Duodenal mucosa (tissue), 2 donors: ENCODE measurements around the gene SLX4.
"Not testable (repeated sequence)": the region's sequence is repeated elsewhere in the genome, so short reads cannot be mapped to it uniquely, and the experiment has no call there.

ENCODE experiments used
- H3K27ac ChIP-seq: one replicate; pipeline ENCODE4 v1.7.0; 2013; ENCODE audit warnings: low read depth, low read length
- H3K27me3 ChIP-seq, 2 donors: one replicate each; pipeline ENCODE4 v1.7.0; 2013; ENCODE audit warnings: low read length in 2 of 2, control low read depth in 1 of 2; ENCODE audit not compliant: insufficient read depth in 2 of 2, control insufficient read depth in 1 of 2
- H3K36me3 ChIP-seq, 2 donors: one replicate each; pipeline ENCODE4 v1.7.0; 2013; ENCODE audit warnings: low read length in 2 of 2, control low read depth in 1 of 2; ENCODE audit not compliant: insufficient read depth in 2 of 2, control insufficient read depth in 1 of 2
- H3K4me1 ChIP-seq, 2 donors: one replicate each; pipeline ENCODE4 v1.7.0; 2013; ENCODE audit warnings: low read length in 2 of 2, control low read depth in 1 of 2; ENCODE audit not compliant: insufficient read depth in 2 of 2, control insufficient read depth in 1 of 2
- H3K4me3 ChIP-seq, 2 donors: one replicate each; pipeline ENCODE4 v1.7.0; 2013; ENCODE audit warnings: low read length in 2 of 2, low read depth in 1 of 2
- H3K9ac ChIP-seq, 2 donors: one replicate each; pipeline ENCODE4 v1.7.0; 2013; ENCODE audit warnings: low read length in 2 of 2, low read depth in 1 of 2
- H3K9me3 ChIP-seq, 2 donors: one replicate each; pipeline ENCODE4 v1.7.0; 2013; ENCODE audit warnings: low read length in 2 of 2, control low read depth in 1 of 2; ENCODE audit not compliant: control insufficient read depth in 1 of 2

Gene SLX4

GRCh38 chr16:3610698-3611145, 684 bp downstream of the SLX4 start:
- Histone ChIP-seq H3K36me3 (peaks cover 0 to 5% of the 10 kb centered on the region in 2 donors), H3K9ac (peak overlapping the region; percentile 88 to 92), H3K27ac (peak overlapping the region; percentile 67), H3K9me3 (no peaks in the 10 kb centered on the region), H3K27me3 (no peaks in the 10 kb centered on the region), H3K4me1 (peaks cover 29 to 31% of the 10 kb centered on the region in 2 donors), H3K4me3 (peak overlapping the region; percentile 84 to 86)

GRCh38 chr16:3609895-3610697, 1.3 kb downstream of the SLX4 start:
- Histone ChIP-seq H3K4me3 (peak overlapping the region; percentile 84 to 86), H3K9me3 (no peaks in the 10 kb centered on the region), H3K9ac (peak overlapping the region; percentile 88 to 92), H3K27ac (no peak overlapping the region), H3K36me3 (peaks cover 0 to under 1% of the 10 kb centered on the region in 2 donors), H3K27me3 (no peaks in the 10 kb centered on the region), H3K4me1 (peaks cover 26 to 27% of the 10 kb centered on the region in 2 donors)

- H3K4me1 ChIP-seq, result peaks cover 25 to 27% of the 10 kb centered on the region in 2 donors
- H3K4me3 ChIP-seq, H3K36me3 ChIP-seq, H3K9ac ChIP-seq, H3K27ac ChIP-seq, H3K9me3 ChIP-seq, H3K27me3 ChIP-seq: not testable (repeated sequence)
Measured at GRCh38 chr16:3608976-3609375, 2.4 kb downstream of the SLX4 start.

- H3K4me3 ChIP-seq, result no peak overlapping the region
- no peak overlapping the region for H3K9ac ChIP-seq
- no peak overlapping the region for H3K27ac ChIP-seq
- peaks cover 0 to 7% of the 10 kb centered on the region in 2 donors for H3K36me3 ChIP-seq
- H3K9me3 ChIP-seq, result no peaks in the 10 kb centered on the region
- no peaks in the 10 kb centered on the region for H3K27me3 ChIP-seq
- peaks cover 20 to 24% of the 10 kb centered on the region in 2 donors for H3K4me1 ChIP-seq
Measured at GRCh38 chr16:3608069-3608468, 3.3 kb downstream of the SLX4 start.

- Histone ChIP-seq H3K27me3 (no peaks in the 10 kb centered on the region), H3K36me3 (peaks cover 2 to 8% of the 10 kb centered on the region in 2 donors), H3K27ac (no peak overlapping the region), H3K4me3 (no peak overlapping the region), H3K4me1 (peaks cover 16 to 19% of the 10 kb centered on the region in 2 donors), H3K9ac (no peak overlapping the region), H3K9me3 (no peaks in the 10 kb centered on the region)
Measured at GRCh38 chr16:3607634-3608033, 3.8 kb downstream of the SLX4 start.

GRCh38 chr16:3607161-3607560, 4.2 kb downstream of the SLX4 start:
- H3K9me3 ChIP-seq, result no peaks in the 10 kb centered on the region
- H3K27me3 ChIP-seq, result no peaks in the 10 kb centered on the region
- H3K36me3 ChIP-seq, result peaks cover 5 to 13% of the 10 kb centered on the region in 2 donors
- no peak overlapping the region for H3K9ac ChIP-seq
- peaks cover 15% of the 10 kb centered on the region in 2 donors for H3K4me1 ChIP-seq
- H3K4me3 ChIP-seq, result no peak overlapping the region
- H3K27ac ChIP-seq, result no peak overlapping the region

GRCh38 chr16:3606441-3606840, 5.0 kb downstream of the SLX4 start:
- no peak overlapping the region for H3K27ac ChIP-seq
- H3K9me3 ChIP-seq, result no peaks in the 10 kb centered on the region
- H3K4me3 ChIP-seq, result no peak overlapping the region
- no peaks in the 10 kb centered on the region for H3K27me3 ChIP-seq
- no peak overlapping the region for H3K9ac ChIP-seq
- peaks cover 5 to 20% of the 10 kb centered on the region in 2 donors for H3K36me3 ChIP-seq
- H3K4me1 ChIP-seq, result peaks cover 11 to 15% of the 10 kb centered on the region in 2 donors

- Histone ChIP-seq H3K27ac (no peak overlapping the region), H3K27me3 (no peaks in the 10 kb centered on the region), H3K4me1 (no peaks in the 10 kb centered on the region), H3K36me3 (peaks cover 13 to 36% of the 10 kb centered on the region in 2 donors), H3K9me3 (peaks cover 0 to 4% of the 10 kb centered on the region in 2 donors), H3K4me3 (no peak overlapping the region), H3K9ac (no peak overlapping the region)
Measured at GRCh38 chr16:3602320-3602653, 9.1 kb downstream of the SLX4 start.

- Histone ChIP-seq H3K4me1 (no peaks in the 10 kb centered on the region), H3K27ac (no peak overlapping the region), H3K36me3 (peaks cover 13 to 36% of the 10 kb centered on the region in 2 donors), H3K4me3 (no peak overlapping the region), H3K9me3 (peaks cover 0 to 4% of the 10 kb centered on the region in 2 donors), H3K9ac (no peak overlapping the region), H3K27me3 (no peaks in the 10 kb centered on the region)
Measured at GRCh38 chr16:3601614-3602319, 9.6 kb downstream of the SLX4 start.

- H3K4me1 ChIP-seq, result no peaks in the 10 kb centered on the region
- H3K27me3 ChIP-seq, result no peaks in the 10 kb centered on the region
- H3K9ac ChIP-seq, result no peak overlapping the region
- no peak overlapping the region for H3K27ac ChIP-seq
- H3K36me3 ChIP-seq, result peaks cover 13 to 46% of the 10 kb centered on the region in 2 donors
- H3K9me3 ChIP-seq, result peaks cover 0 to 4% of the 10 kb centered on the region in 2 donors
- H3K4me3 ChIP-seq, result no peak overlapping the region
Measured at GRCh38 chr16:3599922-3600321, 11.5 kb downstream of the SLX4 start.
